ENCODE data around the gene ACBD6.

ACBD6 gene

GRCh38 chr1:180264595-180264994 lies 237.8 kb downstream of the ACBD6 start:
- DNase-seq (ENCODE audit: insufficient read length), result no peak
- FAIRE-seq, result no peak

GRCh38 chr1:180262628-180263488 lies 239.5 kb downstream of the ACBD6 start:
- DNase-seq (ENCODE audit: insufficient read length) (no peak), FAIRE-seq (no peak)
- TF ChIP-seq POLR2AphosphoS5 (IDR thresholded peaks at IDR 0.05; ENCODE audit: low read depth, low read length) (no peak), POLR2A (IDR thresholded peaks at IDR 0.05; ENCODE audit: low read depth, low read length) (no peak), TAF1 (IDR thresholded peaks at IDR 0.05; ENCODE audit: borderline replicate concordance, low read depth, low read length) (no peak)

More at GRCh38 chr1:180264595-180264994, 237.8 kb downstream of the ACBD6 start:
- TF ChIP-seq POLR2A (IDR thresholded peaks at IDR 0.05; ENCODE audit: low read depth, low read length) (no peak), POLR2AphosphoS5 (IDR thresholded peaks at IDR 0.05; ENCODE audit: low read depth, low read length) (no peak), TAF1 (IDR thresholded peaks at IDR 0.05; ENCODE audit: borderline replicate concordance, low read depth, low read length) (no peak)

DNA sequence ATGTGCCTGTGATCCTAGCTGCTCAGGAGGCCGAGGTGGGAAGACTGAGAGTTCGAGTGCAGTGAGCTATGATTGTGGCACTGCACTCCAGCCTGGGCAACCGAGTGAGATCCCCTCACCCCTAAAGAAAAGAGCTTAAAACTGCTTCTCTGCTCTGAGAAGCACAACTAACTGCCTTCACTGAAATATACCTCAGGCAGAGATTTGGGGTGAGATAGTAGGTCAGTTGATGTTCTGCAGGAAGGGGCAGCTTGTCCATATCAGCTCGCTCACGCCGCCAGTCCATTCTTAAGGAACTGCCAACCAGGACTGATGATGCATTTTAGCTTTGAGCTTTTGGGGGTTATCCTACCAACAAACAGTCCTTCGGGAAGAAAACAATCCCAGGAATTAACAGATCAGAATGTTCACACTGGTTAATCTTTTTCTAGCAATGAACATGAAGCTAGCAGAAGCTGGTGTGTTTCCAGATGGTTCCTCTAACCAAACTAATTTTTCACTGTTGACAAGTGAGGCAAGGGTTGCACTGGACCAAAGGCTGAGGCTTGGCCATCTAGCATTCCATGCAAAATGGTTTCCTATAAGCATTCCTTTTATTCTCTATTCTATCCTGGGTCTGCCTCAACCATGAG lies 240.7 kb downstream of the ACBD6 start:
- no peak for DNase-seq (ENCODE audit: insufficient read length)
- TF ChIP-seq TAF1 (IDR thresholded peaks at IDR 0.05; ENCODE audit: borderline replicate concordance, low read depth, low read length) (no peak), POLR2A (IDR thresholded peaks at IDR 0.05; ENCODE audit: low read depth, low read length) (no peak), POLR2AphosphoS5 (IDR thresholded peaks at IDR 0.05; ENCODE audit: low read depth, low read length) (no peak)
- no peak for FAIRE-seq

GRCh38 chr1:180261030-180261429 lies 241.3 kb downstream of the ACBD6 start:
- no peak for TF ChIP-seq POLR2A (IDR thresholded peaks at IDR 0.05; ENCODE audit: low read depth, low read length)
- no peak for TF ChIP-seq POLR2AphosphoS5 (IDR thresholded peaks at IDR 0.05; ENCODE audit: low read depth, low read length)
- TF ChIP-seq TAF1 (IDR thresholded peaks at IDR 0.05; ENCODE audit: borderline replicate concordance, low read depth, low read length), result no peak
- DNase-seq (ENCODE audit: insufficient read length) (no peak), FAIRE-seq (no peak)

- FAIRE-seq (no peak), DNase-seq (ENCODE audit: insufficient read length) (no peak)
- TF ChIP-seq POLR2AphosphoS5 (IDR thresholded peaks at IDR 0.05; ENCODE audit: low read depth, low read length) (no peak), POLR2A (IDR thresholded peaks at IDR 0.05; ENCODE audit: low read depth, low read length) (no peak), TAF1 (IDR thresholded peaks at IDR 0.05; ENCODE audit: borderline replicate concordance, low read depth, low read length) (no peak)
These were observed 241.8 kb downstream of the ACBD6 start for GRCh38 chr1:180260541-180260940.

DNA sequence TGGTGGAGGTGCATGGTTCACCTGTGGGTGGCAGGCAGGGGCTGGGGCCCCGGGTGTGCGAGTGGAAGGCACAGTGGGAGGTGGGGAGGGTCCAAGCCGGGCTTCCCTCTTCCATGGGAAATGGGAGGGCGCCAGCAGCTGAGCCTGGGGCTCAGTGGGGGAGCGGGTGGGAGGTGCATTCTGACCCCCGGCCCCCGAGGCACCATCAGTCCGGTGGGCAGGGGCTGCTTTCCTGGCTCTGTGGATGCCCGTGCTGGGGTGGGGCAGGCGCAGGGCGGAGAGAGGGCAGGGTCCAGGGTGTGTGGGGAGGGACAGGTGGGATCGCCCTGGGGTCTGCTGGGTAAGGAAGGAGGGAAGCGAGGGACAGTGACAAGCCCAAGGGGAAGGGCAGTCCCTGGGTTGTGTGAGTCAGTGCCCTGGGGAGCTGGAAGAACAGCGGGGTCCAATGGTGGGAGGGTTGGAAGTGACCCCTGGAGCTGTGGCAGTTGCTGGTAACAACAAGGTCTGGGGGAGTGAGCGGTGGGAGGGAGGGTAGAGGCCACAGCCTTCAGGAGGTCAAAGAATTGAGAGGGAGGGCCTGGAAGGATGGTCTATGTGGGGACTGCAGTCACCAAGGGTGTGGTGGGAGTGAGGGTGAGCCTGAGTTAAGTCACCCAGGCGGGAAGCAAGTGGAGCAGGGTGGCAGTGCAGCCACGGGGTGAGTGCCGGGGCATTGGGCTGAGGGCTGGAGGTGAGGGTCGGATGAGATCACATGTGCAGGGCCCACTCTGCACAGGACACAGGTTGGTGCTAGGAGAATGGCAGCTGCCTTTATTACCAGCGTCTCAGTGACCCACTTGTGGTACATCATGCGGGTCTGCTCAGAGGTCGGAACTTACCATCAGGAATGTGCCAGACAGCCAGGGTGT lies 242.7 kb downstream of the ACBD6 start:
- FAIRE-seq, result no peak

GRCh38 chr1:180258935-180259334 lies 243.4 kb downstream of the ACBD6 start:
- no peak for TF ChIP-seq POLR2AphosphoS5 (IDR thresholded peaks at IDR 0.05; ENCODE audit: low read depth, low read length)
- no peak for TF ChIP-seq POLR2A (IDR thresholded peaks at IDR 0.05; ENCODE audit: low read depth, low read length)
- TF ChIP-seq TAF1 (IDR thresholded peaks at IDR 0.05; ENCODE audit: borderline replicate concordance, low read depth, low read length), result no peak
- no peak for DNase-seq (ENCODE audit: insufficient read length)
- no peak for FAIRE-seq

More for the DNA sequence above, 242.7 kb downstream of the ACBD6 start:
- DNase-seq (ENCODE audit: insufficient read length), result no peak
- TF ChIP-seq POLR2A (IDR thresholded peaks at IDR 0.05; ENCODE audit: low read depth, low read length) (no peak), TAF1 (IDR thresholded peaks at IDR 0.05; ENCODE audit: borderline replicate concordance, low read depth, low read length) (no peak), POLR2AphosphoS5 (IDR thresholded peaks at IDR 0.05; ENCODE audit: low read depth, low read length) (no peak)

GRCh38 chr1:180258290-180258689 lies 244.1 kb downstream of the ACBD6 start:
- no peak for TF ChIP-seq TAF1 (IDR thresholded peaks at IDR 0.05; ENCODE audit: borderline replicate concordance, low read depth, low read length)
- no peak for TF ChIP-seq POLR2AphosphoS5 (IDR thresholded peaks at IDR 0.05; ENCODE audit: low read depth, low read length)
- TF ChIP-seq POLR2A (IDR thresholded peaks at IDR 0.05; ENCODE audit: low read depth, low read length), result no peak
- FAIRE-seq, result no peak
- DNase-seq (ENCODE audit: insufficient read length), result no peak

DNA sequence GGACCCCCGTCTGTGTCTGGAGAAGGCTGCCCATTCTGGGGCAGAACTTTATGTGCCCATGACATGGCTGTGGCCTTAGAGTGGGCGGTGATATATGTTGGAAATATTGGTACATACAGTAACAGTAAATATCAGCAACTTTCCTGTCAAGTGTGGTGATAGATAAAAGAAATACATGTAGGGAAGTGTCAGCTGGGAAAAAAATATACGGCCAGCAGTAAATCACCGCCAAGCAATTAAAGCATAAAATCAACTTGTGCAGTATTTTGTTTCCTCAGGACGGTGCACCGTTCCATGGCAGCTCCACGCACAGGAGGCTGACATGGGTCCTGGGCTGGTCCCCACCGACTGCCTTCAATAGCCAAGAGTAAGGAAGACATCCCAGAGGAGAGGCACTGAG lies 244.9 kb downstream of the ACBD6 start:
- DNase-seq (ENCODE audit: insufficient read length) (no peak), FAIRE-seq (no peak)
- TF ChIP-seq TAF1 (IDR thresholded peaks at IDR 0.05; ENCODE audit: borderline replicate concordance, low read depth, low read length), result no peak
- no peak for TF ChIP-seq POLR2AphosphoS5 (IDR thresholded peaks at IDR 0.05; ENCODE audit: low read depth, low read length)
- TF ChIP-seq POLR2A (IDR thresholded peaks at IDR 0.05; ENCODE audit: low read depth, low read length), result no peak

- TF ChIP-seq TAF1 (IDR thresholded peaks at IDR 0.05; ENCODE audit: borderline replicate concordance, low read depth, low read length), result no peak
- TF ChIP-seq POLR2A (IDR thresholded peaks at IDR 0.05; ENCODE audit: low read depth, low read length), result no peak
- TF ChIP-seq POLR2AphosphoS5 (IDR thresholded peaks at IDR 0.05; ENCODE audit: low read depth, low read length), result no peak
- FAIRE-seq, result no peak
- DNase-seq (ENCODE audit: insufficient read length), result no peak
These were observed 245.4 kb downstream of the ACBD6 start for GRCh38 chr1:180257028-180257386.

Measured in GM12892 (cell line).